Stomach (tissue), 19 donors: ENCODE measurements around the gene GSTA3. TPM values are rescaled to one million over a fixed set of nuclear protein-coding genes. Genes with fewer than 3 reads are reported as not detected.

Experiments used
- DNase-seq, 2 donors: peaks; one replicate each; pipeline versions ENCODE4 v3.0.0 to v3.0.0-alpha.2; 2013 to 2019
- H3K27ac ChIP-seq, 5 donors: fragments of 200-600 bp in 4 of 5; sonication (generic) in 4 of 5; one replicate each; pipeline ENCODE4 v1.5.1; 2013 to 2019; ENCODE audit warnings: mild to moderate bottlenecking in 1 of 5, moderate library complexity in 1 of 5
- H3K27me3 ChIP-seq, 3 donors: fragments of 200-600 bp; sonication (generic); one replicate each; pipeline ENCODE4 v1.5.1; 2017 to 2019; ENCODE audit warnings: mixed run types in 1 of 3
- H3K36me3 ChIP-seq, 4 donors: fragments of 200-600 bp; sonication (generic); 1 replicate in 3 of 4; 2 replicates in 1 of 4; pipeline ENCODE4 v1.5.1; 2016 to 2019
- H3K4me1 ChIP-seq, 4 donors: fragments of 200-600 bp; sonication (generic); one replicate each; pipeline ENCODE4 v1.5.1; 2016 to 2019
- H3K4me3 ChIP-seq, 4 donors: fragments of 200-600 bp; sonication (generic) in 3 of 4; one replicate each; pipeline ENCODE4 v1.5.1; 2016 to 2019; ENCODE audit warnings: mild to moderate bottlenecking in 1 of 4
- H3K9me3 ChIP-seq, 4 donors: fragments of 200-600 bp; sonication (generic); one replicate each; pipeline ENCODE4 v1.5.1; 2016 to 2019
- CTCF ChIP-seq, 7 experiments: fragments of 450-650 bp in 4 of 7; fragments of 200-600 bp in 3 of 7; sonication (generic) in 3 of 7; IDR thresholded peaks; one replicate each; pipeline ENCODE4 v1.5.1; 2016 to 2019; ENCODE audit warnings: antibody characterized with exemption in 7 of 7, control low read depth in 2 of 7, mild to moderate bottlenecking in 1 of 7
- EP300 ChIP-seq: sonication (generic); formaldehyde crosslinking; IDR thresholded peaks from one replicate; pipeline ENCODE4 v1.6.1; 2017; ENCODE audit warnings: antibody characterized with exemption
- POLR2A ChIP-seq, 4 donors: fragments of 450-650 bp; IDR thresholded peaks; one replicate each; pipeline ENCODE4 v1.6.1; 2016; ENCODE audit warnings: antibody characterized with exemption in 4 of 4, control low read depth in 2 of 4, mild to moderate bottlenecking in 1 of 4, moderate library complexity in 1 of 4
- POLR2AphosphoS5 ChIP-seq, 3 donors: sonication (generic); formaldehyde crosslinking; IDR thresholded peaks; one replicate each; pipeline ENCODE4 v1.6.1; 2016; ENCODE audit warnings: antibody characterized with exemption in 3 of 3
- WGBS, 5 donors: extraction: QIAGEN DNeasy Blood & Tissue Kit in 3 of 5; methylation state at CpG; one replicate each; pipeline versions ENCODE4 v1.1.5 to v1.1.7; 2013 to 2018; 5-methylcytosine and 5-hydroxymethylcytosine counted together
- intact Hi-C: fragments of 100-400 bp; cut with DNase I; formaldehyde crosslinking; loops from one replicate; pipeline ENCODE4 v1.15.1; 2023; ENCODE audit warnings: low total_unique reads
- long read RNA-seq, 10 donors: transcript quantifications; one replicate each; lab custom pipeline, GENCODE V29; 2026
- polyA plus RNA-seq, 3 donors: library from polyadenylated mRNA; stranded (reverse); fragments of 200-250 nt; gene quantifications; one replicate each; pipeline ENCODE4 v1.2.3, GENCODE V29; 2013
- total RNA-seq, 5 donors: library from RNA; depleted of rRNA; stranded (reverse); fragments of >200 nt; gene quantifications; one replicate each; pipeline versions ENCODE4 v1.1.0 to v1.2.3, GENCODE V29; 2014 to 2016
- donor health status: healthy with polysubstance abuse.
- donor health status: Bipolar disorder and iron deficiency.
- donor health status: healthy.

Gene GSTA3
- total RNA-seq (not detected), polyA plus RNA-seq (1 to 10 TPM in 2 of 3 donors, under 1 TPM in 1; 1.00 to 8.9 (median 2.3) TPM)
- long read RNA-seq, donor 1 = 0 reads
- long read RNA-seq, donor 2 = 0 reads
- long read RNA-seq, donor 3 = 0 reads
- long read RNA-seq, donor 4 = 0 reads
- long read RNA-seq, donor 5 = 0 reads
- long read RNA-seq, donor 6 = 0 reads
- long read RNA-seq, donor 7 = 0 reads
- long read RNA-seq, donor 8 = 0 reads
- long read RNA-seq, donor 9 = 0 reads
- long read RNA-seq, donor 10 = 0 reads

GRCh38 chr6:52909531-52909930 lies at the start of gene GSTA3:
TSS of gene GSTA3 (minus strand) at chr6:52909698. CDS start at chr6:52905834, 3,864 bp downstream.
- no peaks in the 10 kb centered on the region for H3K9me3 ChIP-seq
- no peaks in the 10 kb centered on the region for H3K4me1 ChIP-seq
- DNase-seq = peak in 1 of 2 donors; percentile 30
- no peak within 1 kb of the TSS for H3K27ac ChIP-seq
- 65 to 94% (median 92%) methylated on average over 2 of the region's 2 CpGs for WGBS, 5 donors
- TF ChIP-seq EP300 (no peak), POLR2AphosphoS5 (IDR thresholded peaks at IDR 0.05) (no peak), CTCF (IDR thresholded peaks at IDR 0.05) (no peak), POLR2A (IDR thresholded peaks at IDR 0.05) (no peak)
- H3K4me3 ChIP-seq = no peak within 1 kb of the TSS
- intact Hi-C loops = no loop called here
- H3K36me3 ChIP-seq = no peaks in the 10 kb centered on the region
- no peaks in the 10 kb centered on the region for H3K27me3 ChIP-seq

DNA sequence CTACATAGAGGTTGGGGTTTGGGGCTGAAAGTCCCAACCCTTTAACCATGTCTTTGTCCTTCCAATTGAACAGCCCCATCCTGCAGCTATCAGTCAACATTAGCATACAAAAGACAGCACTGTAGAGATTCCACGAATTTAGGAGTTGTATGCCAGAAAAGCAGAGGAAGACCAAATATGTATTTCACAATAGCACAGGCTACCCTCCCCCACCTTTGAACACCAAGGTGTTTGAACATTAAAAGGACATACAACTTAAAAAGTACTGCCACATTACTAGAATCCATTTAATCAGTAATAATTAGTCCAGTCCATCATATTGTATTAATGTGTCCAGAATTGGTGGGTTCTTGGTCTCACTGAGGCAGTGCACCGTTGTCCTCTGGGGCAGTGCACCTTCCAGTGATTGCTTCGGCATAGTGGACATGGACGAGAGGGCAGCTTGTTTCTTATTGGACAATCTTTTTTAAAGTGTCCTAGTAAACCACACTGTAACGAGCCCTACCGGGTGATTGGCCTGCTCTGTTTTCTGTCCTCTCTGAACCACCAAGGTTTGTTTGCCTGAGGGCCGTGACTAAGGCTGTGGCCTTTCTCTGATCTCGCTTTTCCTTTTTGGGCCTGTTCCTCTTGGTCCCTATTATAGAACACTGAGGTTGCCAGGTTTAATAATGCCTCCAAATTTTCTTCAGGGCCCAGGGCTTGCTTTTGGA lies 49.2 kb upstream of the GSTA3 start:
- Histone ChIP-seq H3K27ac (no peak overlapping the region), H3K4me3 (no peak overlapping the region), H3K36me3 (no peaks in the 10 kb centered on the region), H3K4me1 (no peaks in the 10 kb centered on the region), H3K27me3 (no peaks in the 10 kb centered on the region), H3K9me3 (no peaks in the 10 kb centered on the region)
- no peak for DNase-seq
- intact Hi-C loops = no loop called here
- TF ChIP-seq CTCF (IDR thresholded peaks at IDR 0.05) (no peak), POLR2AphosphoS5 (IDR thresholded peaks at IDR 0.05) (no peak), POLR2A (IDR thresholded peaks at IDR 0.05) (no peak), EP300 (no peak)
- 61 to 72% (median 70%) methylated on average over 8 of the region's 8 CpGs for WGBS, 5 donors

GRCh38 chr6:52955871-52956270 lies 46.4 kb upstream of the GSTA3 start:
- intact Hi-C loops = no loop called here
- H3K27ac ChIP-seq = no peak overlapping the region
- H3K4me1 ChIP-seq = no peaks in the 10 kb centered on the region
- H3K9me3 ChIP-seq = no peaks in the 10 kb centered on the region
- no peak for DNase-seq
- no peaks in the 10 kb centered on the region for H3K27me3 ChIP-seq
- WGBS, 5 donors = 81 to 95% (median 92%) methylated on average over 7 of the region's 7 CpGs
- no peak for TF ChIP-seq EP300
- no peak for TF ChIP-seq POLR2A (IDR thresholded peaks at IDR 0.05)
- TF ChIP-seq POLR2AphosphoS5 (IDR thresholded peaks at IDR 0.05) = no peak
- no peak for TF ChIP-seq CTCF (IDR thresholded peaks at IDR 0.05)
- no peak overlapping the region for H3K4me3 ChIP-seq
- no peaks in the 10 kb centered on the region for H3K36me3 ChIP-seq

DNA sequence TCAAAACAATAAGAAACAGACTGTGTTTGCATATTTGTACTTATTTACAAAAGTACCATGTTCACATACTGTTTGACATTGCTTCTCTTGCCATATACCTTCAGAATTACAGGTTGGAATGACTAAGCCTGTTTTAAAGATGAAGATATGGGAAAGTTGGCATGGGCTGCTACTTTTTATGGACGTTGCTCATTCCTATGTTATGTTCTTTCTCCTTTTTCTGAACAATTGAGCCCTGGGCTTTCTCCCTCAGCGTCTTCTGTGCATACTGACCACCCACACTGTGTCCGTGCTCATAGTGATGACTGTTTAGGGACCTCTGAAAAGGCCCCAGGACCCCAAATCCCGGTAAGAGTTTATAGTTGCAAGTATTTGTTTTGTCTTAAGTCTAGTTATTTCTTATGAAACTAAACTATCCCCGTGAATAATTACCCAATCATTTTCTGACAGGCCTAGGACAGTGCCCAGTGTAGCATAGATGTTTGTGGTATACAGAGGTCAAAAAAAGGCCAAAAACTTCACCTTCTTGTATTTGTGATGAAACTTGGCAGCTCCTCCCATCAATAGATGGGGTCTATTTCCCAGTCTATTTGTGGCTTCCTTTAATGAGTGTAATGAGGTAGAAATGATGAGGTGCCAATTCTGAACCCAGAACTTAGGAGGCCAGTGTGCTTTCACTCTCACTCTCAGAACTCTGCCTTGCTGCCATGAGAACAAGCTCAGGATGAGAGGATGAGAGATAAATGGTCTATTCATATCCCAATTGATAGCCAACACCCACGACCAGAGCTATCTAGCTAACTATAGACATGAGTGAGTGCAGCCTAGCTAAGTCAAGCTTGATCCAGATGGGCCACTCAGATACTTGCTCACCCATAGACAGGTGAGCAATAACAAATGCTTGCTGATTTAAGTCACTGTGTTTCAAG lies 44.7 kb upstream of the GSTA3 start:
- H3K4me3 ChIP-seq = no peak overlapping the region
- H3K4me1 ChIP-seq = no peaks in the 10 kb centered on the region
- intact Hi-C loops = no loop called here
- WGBS, 5 donors = 63 to 81% (median 71%) methylated on average over 6 of the region's 6 CpGs
- H3K27me3 ChIP-seq = no peaks in the 10 kb centered on the region
- no peaks in the 10 kb centered on the region for H3K36me3 ChIP-seq
- TF ChIP-seq POLR2AphosphoS5 (IDR thresholded peaks at IDR 0.05) (no peak), POLR2A (IDR thresholded peaks at IDR 0.05) (no peak), EP300 (no peak), CTCF (IDR thresholded peaks at IDR 0.05) (no peak)
- no peak for DNase-seq
- no peak overlapping the region for H3K27ac ChIP-seq
- no peaks in the 10 kb centered on the region for H3K9me3 ChIP-seq
